Gastrocnemius medialis (tissue), 4 donors: Measurements from ENCODE around the gene EML3.

ENCODE experiments used
- POLR2A ChIP-seq, 2 donors: fragments of 450-650 bp; IDR thresholded peaks; one replicate each; pipeline ENCODE4 v1.6.1; 2017; ENCODE audit warnings: antibody characterized with exemption in 2 of 2, mild to moderate bottlenecking in 2 of 2, moderate library complexity in 2 of 2
- TF ChIP-seq, protein P1 (sequence below), 5 experiments: fragments of 450-650 bp in 3 of 5; fragments of 200-600 bp in 2 of 5; sonication (generic) in 2 of 5; IDR thresholded peaks in 4 of 5; conservative IDR thresholded peaks in 1 of 5; 1 replicate in 4 of 5; 2 replicates in 1 of 5; pipeline ENCODE4 v1.5.1; 2016 to 2019; ENCODE audit warnings: antibody characterized with exemption in 5 of 5, mild to moderate bottlenecking in 3 of 5, moderate library complexity in 3 of 5

DNA sequence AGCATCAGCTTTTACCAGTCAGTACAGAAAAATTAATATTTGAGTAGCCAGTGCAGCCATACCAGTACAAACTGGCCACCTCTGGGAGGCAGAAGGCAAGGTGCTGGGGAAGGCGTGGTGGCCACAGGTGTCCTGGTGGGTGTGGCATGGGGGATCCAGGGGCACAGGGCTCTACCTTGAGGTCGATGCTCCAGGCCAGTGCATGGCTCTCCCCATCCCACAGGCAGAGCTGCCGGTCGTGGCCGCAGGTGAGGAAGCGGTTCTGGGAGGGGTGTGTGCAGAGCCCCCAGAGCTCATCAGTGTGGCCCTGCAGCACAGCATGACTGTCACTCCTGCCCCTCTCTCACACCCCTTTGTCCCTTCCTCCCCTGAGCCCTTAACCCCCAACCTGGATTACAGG, 7.1 kb downstream of the EML3 start:
- TF ChIP-seq, protein P1, sequence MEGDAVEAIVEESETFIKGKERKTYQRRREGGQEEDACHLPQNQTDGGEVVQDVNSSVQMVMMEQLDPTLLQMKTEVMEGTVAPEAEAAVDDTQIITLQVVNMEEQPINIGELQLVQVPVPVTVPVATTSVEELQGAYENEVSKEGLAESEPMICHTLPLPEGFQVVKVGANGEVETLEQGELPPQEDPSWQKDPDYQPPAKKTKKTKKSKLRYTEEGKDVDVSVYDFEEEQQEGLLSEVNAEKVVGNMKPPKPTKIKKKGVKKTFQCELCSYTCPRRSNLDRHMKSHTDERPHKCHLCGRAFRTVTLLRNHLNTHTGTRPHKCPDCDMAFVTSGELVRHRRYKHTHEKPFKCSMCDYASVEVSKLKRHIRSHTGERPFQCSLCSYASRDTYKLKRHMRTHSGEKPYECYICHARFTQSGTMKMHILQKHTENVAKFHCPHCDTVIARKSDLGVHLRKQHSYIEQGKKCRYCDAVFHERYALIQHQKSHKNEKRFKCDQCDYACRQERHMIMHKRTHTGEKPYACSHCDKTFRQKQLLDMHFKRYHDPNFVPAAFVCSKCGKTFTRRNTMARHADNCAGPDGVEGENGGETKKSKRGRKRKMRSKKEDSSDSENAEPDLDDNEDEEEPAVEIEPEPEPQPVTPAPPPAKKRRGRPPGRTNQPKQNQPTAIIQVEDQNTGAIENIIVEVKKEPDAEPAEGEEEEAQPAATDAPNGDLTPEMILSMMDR (IDR thresholded peaks at IDR 0.05 in 4 of 5, conservative IDR thresholded peaks at IDR 0.05 in 1 of 5), result no peak
- TF ChIP-seq POLR2A (IDR thresholded peaks at IDR 0.05), result no peak
